Astrocyte of the cerebellum (primary cell): ENCODE results near the gene AP5S1.

Experiments
- DNase-seq: peaks from one replicate; pipeline ENCODE4 v3.0.0-alpha.2; 2011; ENCODE audit warnings: low read depth
- H3K4me3 ChIP-seq: 2 replicates; pipeline ENCODE4 v1.5.1; 2011; ENCODE audit warnings: mild to moderate bottlenecking, low read depth, low read length, moderate library complexity
- CTCF ChIP-seq: IDR thresholded peaks from 2 replicates; pipeline ENCODE4 v1.5.1; 2012; ENCODE audit warnings: low read length, low read depth, moderate library complexity, mild to moderate bottlenecking; ENCODE audit errors: missing control alignments
- in situ Hi-C: cut with HindIII; loops from 2 replicates; pipeline ENCODE4 v1.10.0; 2017; ENCODE audit warnings: low sequenced_read_pairs

Gene AP5S1

GRCh38 chr20:3812259-3812681 is 8.1 kb upstream of the AP5S1 start:
- TF ChIP-seq CTCF: no peak
- in situ Hi-C loops: no loop called here
- DNase-seq: no peak
- no peak overlapping the region for H3K4me3 ChIP-seq

- in situ Hi-C loops: no loop called here
- no peak for TF ChIP-seq CTCF
- H3K4me3 ChIP-seq: no peak overlapping the region
- DNase-seq: no peak
These were observed 7.1 kb upstream of the AP5S1 start for GRCh38 chr20:3812975-3813847.

- no peak overlapping the region for H3K4me3 ChIP-seq
- no peak for DNase-seq
- in situ Hi-C loops: no loop called here
- TF ChIP-seq CTCF: no peak
These were observed 6.3 kb upstream of the AP5S1 start for GRCh38 chr20:3813848-3814581.

DNA sequence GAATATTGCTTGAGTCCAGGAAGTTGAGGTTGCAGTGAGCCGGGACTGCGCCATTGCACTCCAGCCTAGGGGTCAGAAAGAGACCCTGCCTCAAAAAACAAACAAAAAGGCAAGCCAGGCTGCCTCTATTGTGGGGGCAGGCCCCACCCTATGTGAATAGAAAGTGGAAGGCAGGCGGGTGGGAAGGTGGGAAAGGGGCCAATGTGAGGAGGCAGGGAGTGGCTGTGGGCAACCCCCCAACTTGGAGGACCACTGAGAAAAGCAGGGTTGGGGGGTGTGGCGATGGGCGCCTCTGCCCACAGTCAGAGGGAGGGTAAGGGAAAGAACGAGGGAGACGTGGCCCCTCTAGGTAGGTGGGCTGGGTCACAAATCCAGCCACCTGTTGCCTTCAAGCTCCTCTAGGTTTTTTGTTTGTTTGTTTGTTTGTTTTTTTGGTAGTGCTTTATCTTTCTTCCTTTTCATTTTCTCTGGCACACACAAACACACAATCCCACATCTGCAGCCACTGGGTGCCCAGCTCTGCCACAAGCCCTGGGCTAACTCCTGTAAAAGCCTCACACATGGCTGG is 5.3 kb upstream of the AP5S1 start:
- no peak for TF ChIP-seq CTCF
- no peak for DNase-seq
- in situ Hi-C loops: no loop called here
- H3K4me3 ChIP-seq: no peak overlapping the region

DNA sequence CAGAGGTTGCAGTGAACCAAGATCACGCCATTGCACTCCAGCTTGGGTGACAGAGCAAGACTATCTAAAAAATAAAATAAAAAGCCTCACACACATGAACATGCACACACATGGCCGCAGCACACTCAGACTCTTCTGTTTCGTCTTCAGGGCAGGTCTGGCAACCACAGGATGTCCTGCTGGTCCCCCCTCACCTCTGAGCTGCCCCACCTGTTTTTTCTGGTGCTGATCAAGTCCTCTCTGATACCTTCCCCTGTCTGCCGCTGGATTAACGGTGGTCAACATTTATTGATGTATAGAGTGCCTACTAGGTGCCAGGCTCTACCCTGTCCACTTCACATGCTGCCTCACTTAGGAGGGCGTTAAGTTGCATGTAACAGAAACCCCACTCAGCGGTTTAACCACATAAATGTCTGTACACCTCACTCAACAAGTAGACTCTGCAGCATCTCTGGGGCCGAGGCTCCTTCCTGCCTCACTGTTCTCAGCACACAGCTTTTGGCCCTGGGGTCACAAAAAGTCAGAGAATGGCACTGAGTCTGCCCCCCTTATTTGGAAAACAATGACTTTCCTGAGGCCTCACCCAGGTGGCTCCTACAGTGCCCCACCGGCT is 4.5 kb upstream of the AP5S1 start:
- in situ Hi-C loops: no loop called here
- no peak for DNase-seq
- TF ChIP-seq CTCF: no peak
- no peak overlapping the region for H3K4me3 ChIP-seq
